ENCODE data around the gene KXD1. TPM values are rescaled to one million over a fixed set of nuclear protein-coding genes. Genes with fewer than 3 reads are reported as not detected.
"Not testable (repeated sequence)": the region's sequence is repeated elsewhere in the genome, so short reads cannot be mapped to it uniquely, and the experiment has no call there.

The KXD1 gene
- polyA plus RNA-seq, 1 donor: 77.3 TPM

DNA sequence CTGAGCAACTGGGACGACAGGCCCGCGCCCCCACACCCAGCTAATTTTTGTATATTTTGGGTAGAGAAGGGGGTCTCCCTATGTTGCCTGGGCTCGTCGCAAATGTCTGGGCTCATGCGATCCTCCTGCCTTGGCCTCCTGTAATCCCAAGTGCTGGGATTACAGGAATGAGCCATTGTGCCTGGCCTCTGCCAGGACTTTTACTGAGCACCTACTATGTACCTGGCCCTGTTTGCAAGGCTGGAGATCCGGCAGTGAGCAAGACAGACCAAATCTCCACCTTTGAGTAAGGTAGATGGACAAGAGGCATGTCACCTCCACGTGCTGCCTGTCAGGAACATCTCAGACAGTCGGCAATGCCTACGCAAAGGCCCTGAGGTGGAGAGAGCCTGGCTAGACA lies 21.2 kb upstream of the KXD1 start:
- no peak for DNase-seq

GRCh38 chr19:18537431-18537830 lies 20.2 kb upstream of the KXD1 start:
- no peak for DNase-seq

GRCh38 chr19:18538115-18538514 lies 19.6 kb upstream of the KXD1 start:
- no peak for DNase-seq

GRCh38 chr19:18539372-18539771 lies 18.3 kb upstream of the KXD1 start:
- DNase-seq: no peak

DNA sequence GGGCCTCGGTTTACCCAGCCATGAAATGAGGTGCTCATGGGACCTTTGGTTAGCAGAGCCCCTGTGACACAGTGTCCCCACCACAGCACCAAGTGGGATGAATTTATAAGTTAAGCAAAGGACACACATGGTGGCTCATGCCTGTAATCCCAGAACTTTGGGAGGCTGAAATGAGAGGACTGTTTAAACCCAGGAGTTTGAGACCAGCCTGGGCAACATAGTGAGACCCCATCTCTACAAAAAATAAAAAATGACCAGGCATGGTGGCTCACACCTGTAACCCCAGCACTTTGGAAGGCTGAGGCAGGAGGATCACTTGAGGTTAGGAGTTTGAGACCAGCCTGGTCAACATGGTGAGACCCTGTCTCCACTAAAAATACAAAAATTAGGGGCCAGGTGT lies 17.5 kb upstream of the KXD1 start:
- DNase-seq: not testable (repeated sequence)

GRCh38 chr19:18541258-18541991 lies 16.2 kb upstream of the KXD1 start:
- no peak for DNase-seq

DNA sequence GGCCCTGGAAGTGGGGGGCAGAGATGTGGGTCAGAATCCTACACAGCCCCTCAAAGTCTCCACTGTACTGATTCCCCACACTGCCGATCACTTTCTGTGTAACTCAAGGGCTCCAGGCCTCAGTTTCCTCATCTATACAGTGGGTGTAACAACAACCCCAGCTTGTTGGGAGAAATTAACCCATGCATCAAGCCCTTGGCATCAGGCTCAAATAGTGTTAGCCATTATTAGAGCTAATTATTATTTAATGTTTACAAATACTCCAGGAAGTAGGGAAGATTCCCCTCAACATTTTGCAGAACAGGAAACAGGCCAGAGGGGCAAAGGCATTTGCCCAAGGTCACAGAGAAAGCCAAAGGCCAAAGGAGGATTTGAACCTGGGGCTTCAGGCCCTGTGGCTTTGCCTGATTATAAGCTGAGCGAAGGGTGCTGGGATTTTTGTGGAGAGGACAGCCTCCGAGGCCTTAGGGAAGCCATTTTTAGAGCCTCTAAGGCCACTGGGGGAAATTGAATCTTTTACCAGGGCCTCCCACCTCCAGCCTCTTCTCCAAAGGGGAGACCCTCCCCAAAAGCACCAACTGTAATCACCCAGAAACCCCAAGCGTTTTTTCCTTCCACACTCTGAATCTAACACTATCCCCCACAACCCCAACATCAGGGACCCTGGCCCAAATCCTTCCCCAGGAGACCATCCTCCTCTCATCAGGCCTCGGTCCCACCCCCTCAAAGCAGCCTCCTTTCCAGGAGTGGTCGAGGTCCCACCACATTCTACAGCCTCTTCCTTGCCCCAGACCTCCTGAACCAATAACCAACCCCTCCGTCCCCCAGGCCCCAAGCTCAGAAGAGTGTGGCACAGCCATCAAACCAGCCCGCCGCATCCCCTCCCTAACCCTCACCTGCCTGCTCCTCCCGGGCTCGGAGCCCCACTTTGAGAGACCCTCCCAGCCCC lies 15.4 kb upstream of the KXD1 start:
- DNase-seq: no peak

- peak; percentile 94 for DNase-seq
Observed at GRCh38 chr19:18542941-18543813, 14.5 kb upstream of the KXD1 start, which contains the start of gene FKBP8. FKBP8 (minus strand) TSS chr19:18543573; CDS start chr19:18541970, 1,603 bp downstream.

- no peak for DNase-seq
Observed at GRCh38 chr19:18543814-18544475, 13.7 kb upstream of the KXD1 start.

- DNase-seq: no peak
Observed at GRCh38 chr19:18551631-18552030, 6.0 kb upstream of the KXD1 start.

- no peak for DNase-seq
Observed at GRCh38 chr19:18558202-18558555, 509 bp downstream of the KXD1 start.

GRCh38 chr19:18558604-18559003 lies 934 bp downstream of the KXD1 start:
- DNase-seq: no peak

DNA sequence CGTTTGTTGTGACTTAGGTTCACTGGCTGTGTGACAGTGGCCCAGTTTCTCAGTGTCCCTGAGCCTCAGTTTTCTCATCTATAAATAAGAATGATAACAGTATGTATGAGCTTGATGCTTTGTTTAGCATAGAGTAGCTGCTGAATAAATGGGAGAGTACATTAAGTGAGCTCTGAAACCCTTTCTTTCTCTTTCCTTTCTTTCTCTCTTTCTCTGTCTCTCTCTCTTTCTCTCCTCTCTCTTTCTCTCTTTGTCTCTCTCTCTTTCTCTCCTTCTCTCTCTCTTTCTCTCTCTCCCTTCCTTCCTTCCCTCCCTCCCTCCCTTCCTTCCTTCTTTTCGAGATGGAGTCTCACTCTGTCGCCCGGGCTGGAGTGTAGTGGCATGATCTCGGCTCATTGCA lies 2.0 kb downstream of the KXD1 start:
- DNase-seq: no peak

DNA sequence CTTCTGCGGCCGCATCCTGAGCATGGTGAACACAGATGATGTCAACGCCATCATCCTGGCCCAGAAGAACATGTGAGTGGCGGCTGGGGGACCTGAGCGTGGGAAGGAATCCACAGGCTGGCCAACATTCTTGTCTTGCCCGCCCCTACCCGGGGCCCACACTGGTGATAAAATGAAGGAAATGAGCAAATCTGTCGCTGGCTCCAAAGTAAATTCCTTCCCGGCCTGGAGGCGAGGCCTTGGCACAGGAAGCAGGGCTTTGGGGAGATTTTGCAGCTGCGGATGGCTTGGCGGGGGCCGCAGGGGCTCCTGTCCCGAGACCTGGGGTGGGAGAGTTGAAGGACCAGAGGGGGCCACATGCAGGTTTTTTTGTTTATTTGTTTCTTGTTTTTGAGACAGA lies 4.4 kb downstream of the KXD1 start:
- no peak for DNase-seq

DNA sequence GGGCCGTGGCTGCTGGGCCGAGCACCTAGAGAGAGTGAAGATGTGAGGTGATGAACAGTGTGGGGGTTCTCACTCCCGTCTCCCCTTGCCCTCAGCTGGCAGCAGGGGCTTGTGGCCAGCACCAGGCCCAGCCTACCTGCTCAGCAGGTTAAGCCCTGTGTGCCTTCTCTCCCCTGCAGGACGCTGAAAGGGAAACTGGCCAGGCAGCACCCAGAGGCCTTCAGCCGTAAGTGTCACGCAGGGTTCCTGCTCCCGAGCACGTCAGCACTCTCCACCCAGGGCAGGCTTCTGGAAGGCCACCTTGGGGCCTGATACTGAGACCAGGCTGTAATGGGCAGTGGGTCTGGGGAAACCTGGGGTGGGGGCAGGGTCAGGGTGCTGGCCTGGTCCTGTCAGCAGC lies 9.3 kb downstream of the KXD1 start:
- DNase-seq: no peak

DNA sequence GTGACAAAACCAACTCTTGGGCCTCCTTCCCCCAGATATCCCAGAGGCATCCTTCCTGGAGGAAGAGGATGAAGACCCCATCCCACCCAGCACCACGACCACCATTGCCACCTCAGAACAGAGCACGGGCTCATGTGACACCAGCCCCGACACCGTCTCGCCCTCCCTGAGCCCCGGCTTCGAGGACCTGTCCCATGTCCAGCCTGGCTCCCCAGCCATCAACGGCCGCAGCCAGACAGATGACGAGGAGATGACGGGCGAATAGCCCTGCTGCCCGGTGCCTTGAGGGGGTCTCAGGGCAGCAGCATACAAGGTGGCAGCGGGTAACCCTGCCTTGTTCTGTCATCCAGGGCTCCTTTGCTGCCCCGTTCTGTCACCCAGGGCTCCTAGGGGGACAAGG lies 10.7 kb downstream of the KXD1 start:
- DNase-seq: no peak

DNA sequence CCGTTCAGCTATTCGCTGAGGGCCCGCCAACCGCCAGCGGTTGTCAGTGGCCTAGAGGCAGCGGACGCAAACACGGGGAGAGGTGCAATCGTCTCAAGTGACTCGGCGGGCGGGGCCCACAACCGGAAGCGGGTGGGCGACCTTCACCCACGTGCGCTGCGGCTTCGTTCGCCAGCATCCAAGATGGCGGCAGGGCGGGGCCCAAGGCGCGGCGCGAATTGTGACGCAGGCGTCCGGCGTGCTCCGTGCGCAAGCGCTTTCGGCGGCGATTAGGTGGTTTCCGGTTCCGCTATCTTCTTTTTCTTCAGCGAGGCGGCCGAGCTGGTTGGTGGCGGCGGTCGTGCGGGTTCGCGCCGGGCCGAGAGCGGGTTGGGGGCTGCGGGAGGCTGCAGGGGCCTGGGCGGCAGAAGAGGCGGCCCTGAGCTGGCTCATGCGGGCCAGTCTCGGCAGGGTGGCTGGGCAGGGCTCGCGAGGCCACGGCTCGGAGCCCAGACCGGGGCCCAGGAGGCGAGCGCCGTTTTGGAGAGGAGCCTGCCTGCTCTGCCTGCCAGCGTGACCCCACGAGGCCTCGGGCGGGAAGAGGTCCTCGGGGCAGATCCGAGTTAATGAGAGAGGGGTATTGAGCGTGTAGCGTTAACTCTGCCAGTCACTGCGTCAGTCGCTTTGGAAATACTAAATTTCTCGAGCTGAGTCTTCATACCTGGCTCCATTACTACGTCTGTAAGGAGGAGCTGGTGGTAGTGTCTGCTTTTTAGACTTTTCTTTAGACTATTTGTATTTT lies 14.1 kb downstream of the KXD1 start, which contains the start of gene UBA52:
TSS of gene UBA52 (plus strand) at position 294 of the 781 bp plus-strand sequence. CDS start 1,444 bp downstream, outside the sequence.
- peak; percentile 98 for DNase-seq

DNA sequence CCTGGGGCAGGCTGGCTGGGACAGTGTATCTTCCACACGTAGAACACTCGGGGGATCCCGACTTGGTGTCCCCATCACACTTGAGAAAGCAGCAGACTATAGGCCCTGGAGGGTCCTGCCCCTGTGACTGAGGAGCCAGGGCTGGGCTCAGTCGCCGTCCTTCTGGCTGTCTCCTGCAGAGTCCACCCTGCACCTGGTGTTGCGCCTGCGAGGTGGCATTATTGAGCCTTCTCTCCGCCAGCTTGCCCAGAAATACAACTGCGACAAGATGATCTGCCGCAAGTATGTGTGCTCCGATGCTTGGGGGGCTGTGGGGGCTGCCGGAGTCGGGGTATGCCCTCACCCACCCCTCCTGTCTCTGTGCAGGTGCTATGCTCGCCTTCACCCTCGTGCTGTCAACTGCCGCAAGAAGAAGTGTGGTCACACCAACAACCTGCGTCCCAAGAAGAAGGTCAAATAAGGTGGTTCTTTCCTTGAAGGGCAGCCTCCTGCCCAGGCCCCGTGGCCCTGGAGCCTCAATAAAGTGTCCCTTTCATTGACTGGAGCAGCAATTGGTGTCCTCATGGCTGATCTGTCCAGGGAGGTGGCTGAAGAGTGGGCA lies 17.1 kb downstream of the KXD1 start:
- DNase-seq: no peak

- DNase-seq: no peak
Observed at GRCh38 chr19:18576383-18576782, 18.7 kb downstream of the KXD1 start.

GRCh38 chr19:18577365-18577914 lies 19.8 kb downstream of the KXD1 start:
- no peak for DNase-seq
